Choroid plexus epithelial cell (primary cell): Measurements from ENCODE around the gene NMUR2.

ENCODE experiments used
- DNase-seq: peaks from one replicate; pipeline ENCODE4 v3.0.0-alpha.2; 2010; ENCODE audit warnings: low read depth
- H3K4me3 ChIP-seq: 2 replicates; pipeline ENCODE4 v1.5.1; 2011; ENCODE audit warnings: low read depth, mild to moderate bottlenecking, control low read depth, low read length, moderate library complexity
- TF ChIP-seq, protein P1 (sequence below): conservative IDR thresholded peaks from 2 replicates; pipeline ENCODE4 v1.5.1; 2011; ENCODE audit warnings: low read depth, mild to moderate bottlenecking, control low read depth, inconsistent platforms, low read length, moderate library complexity

NMUR2 gene

DNA sequence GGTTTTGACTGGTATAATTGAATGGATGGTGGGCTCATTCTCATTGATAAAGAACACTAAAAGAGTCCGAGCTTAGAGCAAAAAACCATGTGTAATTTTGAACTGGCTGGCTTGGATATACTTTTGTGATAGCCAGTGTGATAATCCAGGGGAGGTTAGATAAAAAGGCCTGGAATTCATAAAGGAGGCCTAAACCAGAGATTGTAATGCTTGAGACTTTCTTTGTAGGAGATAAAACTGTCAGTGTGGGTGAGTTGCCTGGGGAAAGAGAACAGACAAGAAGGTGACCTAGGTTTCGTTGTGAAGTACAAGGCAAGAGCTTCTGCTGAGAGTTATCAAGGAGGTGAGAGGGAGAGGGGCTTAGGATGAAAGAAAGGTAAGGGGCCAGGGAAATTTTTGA is 17.0 kb upstream of the NMUR2 start:
- no peak for DNase-seq
- no peak overlapping the region for H3K4me3 ChIP-seq
- TF ChIP-seq, protein P1, sequence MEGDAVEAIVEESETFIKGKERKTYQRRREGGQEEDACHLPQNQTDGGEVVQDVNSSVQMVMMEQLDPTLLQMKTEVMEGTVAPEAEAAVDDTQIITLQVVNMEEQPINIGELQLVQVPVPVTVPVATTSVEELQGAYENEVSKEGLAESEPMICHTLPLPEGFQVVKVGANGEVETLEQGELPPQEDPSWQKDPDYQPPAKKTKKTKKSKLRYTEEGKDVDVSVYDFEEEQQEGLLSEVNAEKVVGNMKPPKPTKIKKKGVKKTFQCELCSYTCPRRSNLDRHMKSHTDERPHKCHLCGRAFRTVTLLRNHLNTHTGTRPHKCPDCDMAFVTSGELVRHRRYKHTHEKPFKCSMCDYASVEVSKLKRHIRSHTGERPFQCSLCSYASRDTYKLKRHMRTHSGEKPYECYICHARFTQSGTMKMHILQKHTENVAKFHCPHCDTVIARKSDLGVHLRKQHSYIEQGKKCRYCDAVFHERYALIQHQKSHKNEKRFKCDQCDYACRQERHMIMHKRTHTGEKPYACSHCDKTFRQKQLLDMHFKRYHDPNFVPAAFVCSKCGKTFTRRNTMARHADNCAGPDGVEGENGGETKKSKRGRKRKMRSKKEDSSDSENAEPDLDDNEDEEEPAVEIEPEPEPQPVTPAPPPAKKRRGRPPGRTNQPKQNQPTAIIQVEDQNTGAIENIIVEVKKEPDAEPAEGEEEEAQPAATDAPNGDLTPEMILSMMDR: no peak

DNA sequence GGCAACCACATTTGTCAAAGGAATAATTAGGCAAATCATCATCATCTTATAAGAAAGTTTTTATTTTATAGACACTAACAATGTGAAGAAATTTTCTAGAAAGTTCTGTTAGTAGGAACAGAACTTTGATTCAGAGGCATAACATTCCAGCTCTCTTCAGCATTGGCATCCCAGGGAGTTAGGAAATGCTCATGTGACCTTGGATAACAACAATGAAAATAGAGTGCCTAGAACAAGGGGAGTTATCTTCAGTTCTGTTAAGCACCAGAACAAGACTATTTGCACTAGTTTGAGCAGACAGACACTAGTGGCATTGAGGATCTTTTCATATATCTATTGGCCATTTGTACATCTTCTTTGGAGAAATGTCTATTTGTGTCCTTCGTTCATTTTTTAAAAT is 7.0 kb upstream of the NMUR2 start:
- DNase-seq: no peak
- TF ChIP-seq, protein P1: no peak
- H3K4me3 ChIP-seq: no peak overlapping the region

DNA sequence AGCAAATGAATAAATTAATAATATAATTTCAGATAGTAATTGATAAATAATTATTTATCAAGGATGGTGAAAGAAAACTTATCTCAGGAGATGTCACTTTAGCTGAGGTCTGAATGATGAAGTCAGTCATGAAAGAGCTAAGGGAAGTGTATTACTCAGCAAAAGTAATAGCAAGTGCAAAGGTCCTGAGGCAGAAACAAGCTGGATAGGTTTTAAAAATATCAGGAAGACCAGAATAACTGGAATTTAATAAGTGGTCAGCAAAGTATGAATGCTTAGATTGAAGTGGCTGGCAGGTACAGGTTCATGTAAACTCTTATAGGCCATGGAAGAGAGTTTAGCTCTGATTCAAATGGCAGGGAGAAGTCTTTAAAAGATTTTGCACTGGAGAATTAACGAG is 1.0 kb upstream of the NMUR2 start:
- no peak overlapping the region for H3K4me3 ChIP-seq
- DNase-seq: no peak
- TF ChIP-seq, protein P1: no peak

DNA sequence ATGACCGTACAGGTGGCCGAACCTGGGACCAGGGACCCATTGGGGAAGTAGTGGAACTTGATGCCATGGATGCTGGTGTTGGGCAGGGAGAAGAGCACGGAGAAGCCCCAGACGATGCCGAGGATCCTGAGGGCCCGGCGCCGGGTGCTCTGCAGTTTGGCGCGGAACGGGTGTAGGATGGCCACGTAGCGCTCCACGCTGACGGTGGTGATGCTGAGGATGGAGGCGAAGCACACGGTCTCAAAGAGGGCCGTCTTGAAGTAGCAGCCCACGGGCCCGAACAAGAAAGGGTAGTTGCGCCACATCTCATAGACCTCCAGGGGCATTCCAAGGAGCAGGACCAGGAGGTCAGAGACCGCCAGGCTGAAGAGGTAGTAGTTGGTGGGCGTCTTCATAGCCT is 585 bp downstream of the NMUR2 start:
- no peak for DNase-seq

DNA sequence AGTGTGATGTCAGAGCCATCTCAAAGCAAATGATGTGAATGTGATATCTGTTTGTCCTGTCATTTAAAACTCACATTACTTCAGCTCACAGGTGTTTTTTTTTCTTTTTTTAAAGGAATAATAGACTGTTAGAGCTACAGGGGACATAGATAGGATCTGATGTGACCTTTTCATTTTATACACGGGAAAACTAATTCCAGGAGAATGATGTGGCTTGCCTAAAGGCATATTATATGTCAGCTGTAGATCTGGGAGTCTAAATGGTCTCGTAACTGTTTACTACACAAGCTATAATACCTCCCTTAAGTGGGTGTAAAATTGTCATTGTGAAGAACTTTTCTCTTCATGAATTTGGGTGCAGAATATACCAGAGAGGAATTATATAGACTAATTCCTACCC is 2.0 kb downstream of the NMUR2 start:
- no peak overlapping the region for H3K4me3 ChIP-seq
- DNase-seq: no peak
- TF ChIP-seq, protein P1: no peak

More for the DNA sequence above, 585 bp downstream of the NMUR2 start:
- H3K4me3 ChIP-seq: no peak overlapping the region
- TF ChIP-seq, protein P1: no peak

DNA sequence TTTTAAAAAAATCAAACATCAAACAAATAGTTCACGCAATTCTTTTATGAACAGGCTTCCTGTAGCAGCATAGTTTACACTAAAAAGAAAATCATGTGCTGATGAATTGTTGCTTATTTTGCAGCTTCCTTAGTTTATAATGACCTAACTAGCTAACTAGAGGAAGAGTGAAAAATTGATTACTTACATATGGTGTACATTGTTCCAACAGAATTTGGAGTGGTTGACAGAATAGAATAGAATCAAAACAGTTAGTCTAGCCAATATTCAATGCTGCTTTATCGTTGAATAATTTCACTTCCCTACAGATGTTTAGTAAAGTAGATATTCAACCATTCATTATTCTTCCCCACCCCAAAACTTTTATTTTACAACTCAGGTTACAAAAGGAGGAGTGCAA is 4.2 kb downstream of the NMUR2 start:
- no peak overlapping the region for H3K4me3 ChIP-seq
- TF ChIP-seq, protein P1: no peak

DNA sequence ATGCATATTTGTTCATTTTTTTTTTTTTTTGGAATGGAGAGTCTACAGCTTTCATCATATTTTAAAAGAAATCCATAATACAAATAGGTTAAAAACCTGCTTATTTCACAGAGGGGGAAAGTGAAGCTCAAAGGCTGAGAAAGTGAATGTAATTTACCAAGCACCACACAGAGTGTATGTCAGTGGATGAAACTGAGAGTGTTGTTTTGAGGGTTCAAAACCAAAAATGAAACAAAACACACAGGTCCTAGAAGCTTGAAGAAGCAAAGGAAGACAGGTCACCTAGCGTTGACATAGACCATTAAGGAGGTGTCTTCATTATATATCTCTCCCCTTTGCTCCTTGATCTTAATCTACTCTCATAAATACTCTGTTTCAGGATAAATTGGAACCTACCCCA is 7.5 kb downstream of the NMUR2 start:
- TF ChIP-seq, protein P1: no peak
- H3K4me3 ChIP-seq: no peak overlapping the region
- DNase-seq: no peak

More for the DNA sequence above, 4.2 kb downstream of the NMUR2 start:
- DNase-seq: no peak
